MM.1S (cell line): Measurements from ENCODE around the gene ZFHX3.

Source experiments
- DNase-seq: peaks from one replicate; pipeline ENCODE4 v3.0.0-alpha.2; 2015
- H2AFZ ChIP-seq: fragments of 300-600 bp; sonication (generic); 2 replicates; pipeline ENCODE4 v1.6.0; 2016; ENCODE audit warnings: antibody characterized with exemption, low read length
- H3F3A ChIP-seq: fragments of 300-600 bp; sonication (generic); 2 replicates; pipeline ENCODE4 v1.6.1; 2016; ENCODE audit warnings: mild to moderate bottlenecking, antibody characterized with exemption, low read length, moderate library complexity, mixed read lengths; ENCODE audit not compliant: insufficient read depth
- H3K27ac ChIP-seq: fragments of 300-600 bp; sonication (generic); 2 replicates; pipeline ENCODE4 v1.5.1; 2016; ENCODE audit warnings: mild to moderate bottlenecking, low read length
- H3K27me3 ChIP-seq: fragments of 300-600 bp; sonication (generic); replicated peaks from 2 replicates; pipeline ENCODE4 v1.6.0; 2016; ENCODE audit warnings: low read length; ENCODE audit not compliant: insufficient read depth
- H3K36me3 ChIP-seq: fragments of 300-600 bp; sonication (generic); replicated peaks from 2 replicates; pipeline ENCODE4 v1.6.1; 2016; ENCODE audit warnings: mild to moderate bottlenecking, low read length, mixed read lengths; ENCODE audit not compliant: insufficient read depth
- H3K4me1 ChIP-seq: fragments of 300-600 bp; sonication (generic); 2 replicates; pipeline ENCODE4 v1.6.1; 2016; ENCODE audit warnings: low read length, mixed read lengths
- H3K4me2 ChIP-seq: fragments of 300-600 bp; sonication (generic); 2 replicates; pipeline ENCODE4 v1.6.0; 2016; ENCODE audit warnings: low read depth, low read length
- H3K4me3 ChIP-seq: fragments of 300-600 bp; sonication (generic); 2 replicates; pipeline ENCODE4 v1.5.1; 2016; ENCODE audit warnings: low read length, mixed read lengths
- H3K79me2 ChIP-seq: fragments of 300-600 bp; sonication (generic); 2 replicates; pipeline ENCODE4 v1.6.1; 2016; ENCODE audit warnings: mixed run types, low read length, mixed read lengths
- H3K9ac ChIP-seq: fragments of 300-600 bp; sonication (generic); 2 replicates; pipeline ENCODE4 v1.6.1; 2016; ENCODE audit warnings: low read length, mixed read lengths
- H3K9me2 ChIP-seq: fragments of 300-600 bp; sonication (generic); replicated peaks from 2 replicates; pipeline ENCODE4 v1.6.1; 2016; ENCODE audit warnings: mild to moderate bottlenecking, low read length, mixed read lengths; ENCODE audit not compliant: insufficient read depth
- H3K9me3 ChIP-seq: fragments of 300-600 bp; sonication (generic); replicated peaks from 2 replicates; pipeline ENCODE4 v1.6.1; 2016; ENCODE audit warnings: mild to moderate bottlenecking, low read length, mixed read lengths; ENCODE audit not compliant: insufficient read depth
- H4K20me1 ChIP-seq: fragments of 300-600 bp; sonication (generic); 2 replicates; pipeline ENCODE4 v1.6.1; 2016; ENCODE audit warnings: mild to moderate bottlenecking, low read length, moderate library complexity, mixed read lengths; ENCODE audit not compliant: insufficient read depth
- EZH2 ChIP-seq: fragments of 300-600 bp; sonication (generic); optimal IDR thresholded peaks from 2 replicates; pipeline ENCODE3; 2017; ENCODE audit warnings: low read depth, mild to moderate bottlenecking, antibody characterized with exemption, low read length, mixed read lengths
- EZH2phosphoT487 ChIP-seq: fragments of 300-600 bp; sonication (generic); IDR thresholded peaks from 2 replicates; pipeline ENCODE4 v1.6.1; 2018; ENCODE audit warnings: antibody characterized with exemption, low read length
- TF ChIP-seq, protein P1 (sequence below): fragments of 300-600 bp; sonication (generic); IDR thresholded peaks from 2 replicates; pipeline ENCODE4 v1.5.1; 2016; ENCODE audit warnings: antibody characterized with exemption, low read length, mixed read lengths

The ZFHX3 gene

DNA sequence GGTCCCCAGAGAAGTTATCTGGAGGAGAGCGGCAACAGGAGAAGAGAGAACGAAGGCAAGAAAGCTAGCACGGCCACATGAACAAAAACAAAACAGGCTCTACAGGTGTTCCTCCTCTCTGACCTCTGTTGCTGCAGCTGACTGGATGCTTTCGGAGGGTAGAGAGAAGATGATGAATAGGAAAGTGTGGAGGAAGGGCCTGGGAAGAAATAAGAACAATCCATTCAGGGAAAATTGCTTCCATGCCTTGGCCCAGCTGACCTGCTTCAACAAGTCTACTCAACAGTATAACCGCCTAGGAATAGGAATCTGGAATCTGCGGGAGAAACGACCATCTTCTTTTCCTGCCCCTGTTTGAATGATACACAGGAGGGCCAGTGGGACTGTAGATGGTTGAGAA, 258.5 kb downstream of the ZFHX3 start:
- no peaks in the 10 kb centered on the region for H4K20me1 ChIP-seq
- H3K4me3 ChIP-seq, result no peak overlapping the region
- H3K9ac ChIP-seq, result no peak overlapping the region
- H3K27me3 ChIP-seq, result no peaks in the 10 kb centered on the region
- H3F3A ChIP-seq, result no peaks in the 10 kb centered on the region
- no peaks in the 10 kb centered on the region for H3K9me2 ChIP-seq
- TF ChIP-seq EZH2phosphoT487 (no peak), EZH2 (no peak)
- TF ChIP-seq, protein P1, sequence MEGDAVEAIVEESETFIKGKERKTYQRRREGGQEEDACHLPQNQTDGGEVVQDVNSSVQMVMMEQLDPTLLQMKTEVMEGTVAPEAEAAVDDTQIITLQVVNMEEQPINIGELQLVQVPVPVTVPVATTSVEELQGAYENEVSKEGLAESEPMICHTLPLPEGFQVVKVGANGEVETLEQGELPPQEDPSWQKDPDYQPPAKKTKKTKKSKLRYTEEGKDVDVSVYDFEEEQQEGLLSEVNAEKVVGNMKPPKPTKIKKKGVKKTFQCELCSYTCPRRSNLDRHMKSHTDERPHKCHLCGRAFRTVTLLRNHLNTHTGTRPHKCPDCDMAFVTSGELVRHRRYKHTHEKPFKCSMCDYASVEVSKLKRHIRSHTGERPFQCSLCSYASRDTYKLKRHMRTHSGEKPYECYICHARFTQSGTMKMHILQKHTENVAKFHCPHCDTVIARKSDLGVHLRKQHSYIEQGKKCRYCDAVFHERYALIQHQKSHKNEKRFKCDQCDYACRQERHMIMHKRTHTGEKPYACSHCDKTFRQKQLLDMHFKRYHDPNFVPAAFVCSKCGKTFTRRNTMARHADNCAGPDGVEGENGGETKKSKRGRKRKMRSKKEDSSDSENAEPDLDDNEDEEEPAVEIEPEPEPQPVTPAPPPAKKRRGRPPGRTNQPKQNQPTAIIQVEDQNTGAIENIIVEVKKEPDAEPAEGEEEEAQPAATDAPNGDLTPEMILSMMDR, result no peak
- no peak for DNase-seq
- no peak overlapping the region for H2AFZ ChIP-seq
- no peaks in the 10 kb centered on the region for H3K4me1 ChIP-seq
- H3K9me3 ChIP-seq, result no peaks in the 10 kb centered on the region
- no peaks in the 10 kb centered on the region for H3K36me3 ChIP-seq
- no peak overlapping the region for H3K27ac ChIP-seq
- H3K79me2 ChIP-seq, result no peaks in the 10 kb centered on the region
- no peak overlapping the region for H3K4me2 ChIP-seq

DNA sequence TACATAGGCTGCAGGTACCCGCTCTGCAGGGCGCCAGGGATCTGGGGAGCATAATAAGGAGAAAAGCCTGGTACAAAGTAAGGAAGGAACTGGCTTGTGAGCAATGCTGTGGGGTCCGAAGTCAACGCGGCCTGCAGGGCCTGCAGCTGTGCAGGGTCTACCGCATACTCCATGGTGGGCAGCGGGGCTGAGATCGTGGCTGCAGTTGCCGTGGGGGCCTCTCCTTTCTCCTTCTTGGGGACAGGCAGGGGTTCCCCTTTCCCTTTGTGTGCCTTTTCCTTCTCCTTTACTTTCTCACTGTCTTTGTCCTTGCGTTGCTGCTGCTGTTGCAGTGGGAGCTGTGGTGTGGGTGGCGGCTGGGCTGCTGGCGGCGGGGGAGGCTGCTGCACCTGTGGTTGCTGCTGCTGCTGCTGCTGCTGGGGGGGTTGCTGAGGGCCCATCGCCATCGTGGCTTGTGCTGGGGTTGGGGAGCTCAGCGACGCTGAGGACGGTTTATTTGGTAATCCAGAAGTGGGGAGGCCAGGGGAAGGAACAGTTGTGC, 259.6 kb downstream of the ZFHX3 start:
- H3K27ac ChIP-seq, result no peak overlapping the region

DNA sequence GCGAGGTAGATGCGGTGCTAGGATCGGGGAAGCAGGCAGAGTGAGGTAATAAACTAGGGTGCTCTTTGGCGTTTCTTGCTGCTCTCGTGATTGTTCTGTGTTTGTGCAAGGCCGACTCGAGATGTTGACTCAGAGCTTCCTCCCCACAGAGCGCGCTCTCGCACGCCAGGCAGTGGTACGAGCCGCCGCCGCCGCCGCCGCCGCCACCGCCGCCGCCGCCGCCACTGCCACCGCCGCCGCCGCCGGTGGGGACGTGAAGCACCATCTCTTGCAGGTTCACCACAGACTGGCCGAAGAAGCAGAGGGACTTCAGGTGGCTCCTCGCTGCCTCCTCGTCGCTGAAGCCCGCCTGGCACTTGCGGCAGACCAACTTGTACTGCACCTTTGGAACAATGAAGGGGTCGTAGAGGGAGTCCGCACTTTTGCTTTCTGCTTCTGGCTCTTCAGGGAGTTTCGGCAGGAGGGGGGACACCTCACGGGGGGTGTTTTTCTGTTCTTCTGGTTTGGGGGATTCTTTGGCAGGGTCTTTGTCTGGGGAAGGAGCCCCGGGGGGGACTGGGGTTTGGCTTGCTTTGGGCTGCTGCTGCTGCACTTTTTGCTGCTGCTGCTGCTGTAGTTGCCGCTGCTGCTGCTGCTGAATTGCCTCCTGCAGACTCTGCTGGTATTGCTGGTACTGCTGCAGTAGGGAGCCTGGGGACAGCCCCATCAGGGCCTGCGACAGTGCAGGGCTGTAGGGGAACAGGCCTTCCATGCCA, 260.2 kb downstream of the ZFHX3 start:
- Histone ChIP-seq H3K79me2 (no peaks in the 10 kb centered on the region), H3K9me2 (no peaks in the 10 kb centered on the region), H3K27ac (no peak overlapping the region), H3K4me3 (peak overlapping the region; percentile 25; the same call in 1 of the 2 replicates), H3K27me3 (no peaks in the 10 kb centered on the region), H3F3A (no peaks in the 10 kb centered on the region), H3K4me2 (peak overlapping the region; percentile 60; the same call in 1 of the 2 replicates), H2AFZ (no peak overlapping the region), H3K4me1 (no peaks in the 10 kb centered on the region), H3K9ac (no peak overlapping the region), H3K9me3 (no peaks in the 10 kb centered on the region), H4K20me1 (no peaks in the 10 kb centered on the region), H3K36me3 (no peaks in the 10 kb centered on the region)
- TF ChIP-seq EZH2phosphoT487 (no peak), EZH2 (no peak)
- peak; percentile 42 for DNase-seq

More for the DNA sequence above, 259.6 kb downstream of the ZFHX3 start:
- no peak overlapping the region for H3K9ac ChIP-seq
- H3K27me3 ChIP-seq, result no peaks in the 10 kb centered on the region
- H2AFZ ChIP-seq, result no peak overlapping the region
- no peaks in the 10 kb centered on the region for H3K4me1 ChIP-seq
- TF ChIP-seq EZH2phosphoT487 (no peak), EZH2 (no peak)
- TF ChIP-seq, protein P1, result no peak
- no peak overlapping the region for H3K4me2 ChIP-seq
- no peaks in the 10 kb centered on the region for H3K79me2 ChIP-seq
- no peak overlapping the region for H3K4me3 ChIP-seq
- no peaks in the 10 kb centered on the region for H4K20me1 ChIP-seq
- H3K9me2 ChIP-seq, result no peaks in the 10 kb centered on the region
- no peaks in the 10 kb centered on the region for H3K9me3 ChIP-seq
- H3F3A ChIP-seq, result no peaks in the 10 kb centered on the region
- no peaks in the 10 kb centered on the region for H3K36me3 ChIP-seq
- no peak for DNase-seq

DNA sequence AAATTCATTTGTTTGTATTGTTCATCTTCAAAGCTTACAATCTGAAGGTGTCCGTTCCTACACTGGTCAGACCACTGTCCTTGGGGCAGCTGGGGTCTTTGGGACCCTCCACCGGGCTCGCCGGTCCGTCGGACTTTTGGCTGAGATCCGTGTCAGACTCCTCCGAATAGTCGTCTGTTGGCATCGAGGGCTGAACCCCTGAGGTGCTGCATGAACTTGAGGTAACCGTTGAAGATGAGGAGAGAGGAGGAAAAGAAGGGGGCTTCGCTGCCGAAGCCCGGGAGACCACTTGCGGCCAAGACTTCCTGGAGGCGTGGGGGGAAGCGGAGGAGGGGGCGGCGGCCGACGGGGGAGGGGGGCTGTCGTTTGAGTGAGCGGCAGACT, 260.8 kb downstream of the ZFHX3 start:
- Histone ChIP-seq H3K4me1 (no peaks in the 10 kb centered on the region), H3K9me3 (no peaks in the 10 kb centered on the region), H3K27ac (no peak overlapping the region), H3F3A (no peaks in the 10 kb centered on the region), H3K36me3 (no peaks in the 10 kb centered on the region), H2AFZ (no peak overlapping the region), H3K9me2 (no peaks in the 10 kb centered on the region), H3K4me2 (peak overlapping the region; percentile 54; the same call in 1 of the 2 replicates), H3K27me3 (no peaks in the 10 kb centered on the region), H3K79me2 (no peaks in the 10 kb centered on the region), H4K20me1 (no peaks in the 10 kb centered on the region), H3K9ac (no peak overlapping the region), H3K4me3 (peak overlapping the region; percentile 25; the same call in 1 of the 2 replicates)
- DNase-seq, result no peak
- no peak for TF ChIP-seq EZH2
- TF ChIP-seq, protein P1, result no peak
